Mesendoderm (in vitro differentiated cells): Measurements from ENCODE around the gene MC1R.
"Not testable (repeated sequence)": the region's sequence is repeated elsewhere in the genome, so short reads cannot be mapped to it uniquely, and the experiment has no call there.

Experiments
- DNase-seq: peaks from one replicate; pipeline ENCODE4 v3.0.0; 2013
- H2AK5ac ChIP-seq: 2 replicates; pipeline ENCODE4 v1.6.1; 2013; ENCODE audit warnings: low read length, inconsistent platforms
- H2BK120ac ChIP-seq: 2 replicates; pipeline ENCODE4 v1.6.1; 2013; ENCODE audit warnings: low read depth, mild to moderate bottlenecking, low read length, moderate library complexity, mixed read lengths
- H2BK15ac ChIP-seq: replicated peaks from 2 replicates; pipeline ENCODE4 v1.6.1; 2013; ENCODE audit warnings: low read depth, mild to moderate bottlenecking, moderate library complexity
- H2BK5ac ChIP-seq: 2 replicates; pipeline ENCODE4 v1.6.1; 2013; ENCODE audit warnings: low read length, inconsistent platforms
- H3K18ac ChIP-seq: 2 replicates; pipeline ENCODE4 v1.6.1; 2013; ENCODE audit warnings: mild to moderate bottlenecking, low read length, mixed read lengths
- H3K23ac ChIP-seq: one replicate; pipeline ENCODE4 v1.6.1; 2013; ENCODE audit warnings: low read length
- H3K27ac ChIP-seq: 2 replicates; pipeline ENCODE4 v1.5.1; 2013; ENCODE audit warnings: low read depth, mild to moderate bottlenecking, inconsistent platforms, low read length, moderate library complexity
- H3K27me3 ChIP-seq: 2 replicates; pipeline ENCODE4 v1.6.1; 2013; ENCODE audit warnings: low read length, control low read depth, mild to moderate bottlenecking, inconsistent platforms; ENCODE audit not compliant: insufficient read depth, poor library complexity
- H3K36me3 ChIP-seq: 2 replicates; pipeline ENCODE4 v1.6.1; 2013; ENCODE audit warnings: low read length, inconsistent platforms; ENCODE audit not compliant: control insufficient read depth, insufficient read depth
- H3K4ac ChIP-seq: one replicate; pipeline ENCODE4 v1.6.1; 2013; ENCODE audit warnings: low read depth, mild to moderate bottlenecking, low read length, moderate library complexity
- H3K4me1 ChIP-seq: 2 replicates; pipeline ENCODE4 v1.6.1; 2013; ENCODE audit warnings: low read depth, low read length, inconsistent platforms; ENCODE audit not compliant: control insufficient read depth
- H3K4me2 ChIP-seq: 2 replicates; pipeline ENCODE4 v1.6.1; 2013; ENCODE audit warnings: low read length
- H3K4me3 ChIP-seq: 2 replicates; pipeline ENCODE4 v1.5.1; 2013; ENCODE audit warnings: mild to moderate bottlenecking, low read length
- H3K56ac ChIP-seq: one replicate; pipeline ENCODE4 v1.6.1; 2013; ENCODE audit warnings: low read length
- H3K79me1 ChIP-seq: 2 replicates; pipeline ENCODE4 v1.6.1; 2013; ENCODE audit warnings: low read length, inconsistent platforms
- H3K79me2 ChIP-seq: 2 replicates; pipeline ENCODE4 v1.6.1; 2013; ENCODE audit warnings: mild to moderate bottlenecking, low read length; ENCODE audit not compliant: control insufficient read depth, insufficient read depth
- H3K9ac ChIP-seq: 2 replicates; pipeline ENCODE4 v1.6.1; 2013; ENCODE audit warnings: low read length, inconsistent platforms
- H4K5ac ChIP-seq: one replicate; pipeline ENCODE4 v1.6.1; 2013; ENCODE audit warnings: low read length
- H4K8ac ChIP-seq: one replicate; pipeline ENCODE4 v1.6.1; 2013; ENCODE audit warnings: low read depth, mild to moderate bottlenecking, control low read depth, low read length, moderate library complexity
- WGBS: extraction: QIAGEN DNeasy Blood & Tissue Kit; methylation state at CpG from one replicate; pipeline ENCODE4 v1.1.7; 2013; ENCODE audit warnings: low lambda C conversion rate, missing lambda C conversion rate; ENCODE audit not compliant: insufficient coverage; ENCODE audit errors: extremely low coverage; 5-methylcytosine and 5-hydroxymethylcytosine counted together

MC1R gene

DNA sequence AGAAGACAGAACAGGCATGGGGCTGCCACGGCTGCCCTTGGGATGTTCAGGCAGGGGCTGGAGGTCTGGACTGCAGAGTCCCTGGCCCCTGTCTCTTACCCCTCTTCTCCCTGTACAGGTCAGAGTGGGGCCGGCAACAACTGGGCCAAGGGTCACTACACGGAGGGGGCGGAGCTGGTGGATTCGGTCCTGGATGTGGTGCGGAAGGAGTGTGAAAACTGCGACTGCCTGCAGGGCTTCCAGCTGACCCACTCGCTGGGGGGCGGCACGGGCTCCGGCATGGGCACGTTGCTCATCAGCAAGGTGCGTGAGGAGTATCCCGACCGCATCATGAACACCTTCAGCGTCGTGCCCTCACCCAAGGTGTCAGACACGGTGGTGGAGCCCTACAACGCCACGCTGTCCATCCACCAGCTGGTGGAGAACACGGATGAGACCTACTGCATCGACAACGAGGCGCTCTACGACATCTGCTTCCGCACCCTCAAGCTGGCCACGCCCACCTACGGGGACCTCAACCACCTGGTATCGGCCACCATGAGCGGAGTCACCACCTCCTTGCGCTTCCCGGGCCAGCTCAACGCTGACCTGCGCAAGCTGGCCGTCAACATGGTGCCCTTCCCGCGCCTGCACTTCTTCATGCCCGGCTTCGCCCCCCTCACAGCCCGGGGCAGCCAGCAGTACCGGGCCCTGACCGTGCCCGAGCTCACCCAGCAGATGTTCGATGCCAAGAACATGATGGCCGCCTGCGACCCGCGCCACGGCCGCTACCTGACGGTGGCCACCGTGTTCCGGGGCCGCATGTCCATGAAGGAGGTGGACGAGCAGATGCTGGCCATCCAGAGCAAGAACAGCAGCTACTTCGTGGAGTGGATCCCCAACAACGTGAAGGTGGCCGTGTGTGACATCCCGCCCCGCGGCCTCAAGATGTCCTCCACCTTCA, 16.2 kb downstream of the MC1R start:
- Histone ChIP-seq H2AK5ac (no peak overlapping the region), H3K18ac (no peak overlapping the region), H3K4ac (no peak overlapping the region), H4K5ac (no peak overlapping the region), H3K4me1 (no peaks in the 10 kb centered on the region), H3K4me3 (no peak overlapping the region), H3K56ac (no peak overlapping the region), H2BK120ac (no peak overlapping the region), H2BK5ac (no peak overlapping the region), H3K27me3 (no peaks in the 10 kb centered on the region), H3K23ac (no peak overlapping the region), H3K79me1 (no peaks in the 10 kb centered on the region), H2BK15ac (no peak overlapping the region), H3K79me2 (no peaks in the 10 kb centered on the region), H3K4me2 (no peak overlapping the region), H3K36me3 (peaks cover 9% of the 10 kb centered on the region), H3K27ac (no peak overlapping the region), H3K9ac (no peak overlapping the region), H4K8ac (no peak overlapping the region)
- no peak for DNase-seq
- WGBS, result no CpG with 5 or more reads among the region's 61 CpGs

DNA sequence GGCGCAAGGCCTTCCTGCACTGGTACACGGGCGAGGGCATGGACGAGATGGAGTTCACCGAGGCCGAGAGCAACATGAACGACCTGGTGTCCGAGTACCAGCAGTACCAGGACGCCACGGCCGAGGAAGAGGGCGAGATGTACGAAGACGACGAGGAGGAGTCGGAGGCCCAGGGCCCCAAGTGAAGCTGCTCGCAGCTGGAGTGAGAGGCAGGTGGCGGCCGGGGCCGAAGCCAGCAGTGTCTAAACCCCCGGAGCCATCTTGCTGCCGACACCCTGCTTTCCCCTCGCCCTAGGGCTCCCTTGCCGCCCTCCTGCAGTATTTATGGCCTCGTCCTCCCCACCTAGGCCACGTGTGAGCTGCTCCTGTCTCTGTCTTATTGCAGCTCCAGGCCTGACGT, 17.0 kb downstream of the MC1R start:
- not testable (repeated sequence) for DNase-seq, H2BK15ac ChIP-seq, H3K36me3 ChIP-seq, H3K4ac ChIP-seq, H3K79me1 ChIP-seq, H3K4me1 ChIP-seq, H3K56ac ChIP-seq, H3K4me2 ChIP-seq, H3K23ac ChIP-seq, H3K79me2 ChIP-seq, H3K9ac ChIP-seq, H2BK5ac ChIP-seq, H2BK120ac ChIP-seq, H4K8ac ChIP-seq, H2AK5ac ChIP-seq, H3K4me3 ChIP-seq, H3K27ac ChIP-seq, H3K18ac ChIP-seq, H3K27me3 ChIP-seq, H4K5ac ChIP-seq
- no CpG with 5 or more reads among the region's 27 CpGs for WGBS

DNA sequence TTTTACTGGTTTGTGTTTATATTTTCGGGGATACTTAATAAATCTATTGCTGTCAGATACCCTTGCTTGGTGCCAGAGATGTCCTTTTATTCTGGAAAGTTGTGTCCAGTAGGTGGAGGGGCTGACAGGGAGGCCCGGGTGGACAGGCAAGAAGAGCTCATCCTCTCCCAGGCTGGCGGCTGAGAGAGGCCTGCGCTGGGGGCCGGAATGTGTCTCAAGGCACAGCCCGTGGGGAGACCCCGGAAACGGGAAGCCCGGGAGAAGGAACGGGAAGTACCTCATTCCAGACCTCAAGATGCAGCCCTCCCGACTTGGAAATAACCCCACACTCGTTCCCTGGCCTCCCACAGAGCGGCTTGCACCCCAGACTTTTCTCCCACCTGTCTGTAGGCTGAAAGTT, 17.4 kb downstream of the MC1R start:
- no peaks in the 10 kb centered on the region for H3K27me3 ChIP-seq
- no peak overlapping the region for H2BK15ac ChIP-seq
- no peak overlapping the region for H3K9ac ChIP-seq
- no peak for DNase-seq
- no peak overlapping the region for H3K27ac ChIP-seq
- H2BK5ac ChIP-seq, result no peak overlapping the region
- H3K79me2 ChIP-seq, result no peaks in the 10 kb centered on the region
- H4K5ac ChIP-seq, result no peak overlapping the region
- no peak overlapping the region for H3K56ac ChIP-seq
- no peak overlapping the region for H3K23ac ChIP-seq
- no peak overlapping the region for H4K8ac ChIP-seq
- H3K4ac ChIP-seq, result no peak overlapping the region
- no peak overlapping the region for H2BK120ac ChIP-seq
- no peaks in the 10 kb centered on the region for H3K79me1 ChIP-seq
- no peak overlapping the region for H2AK5ac ChIP-seq
- no peak overlapping the region for H3K4me3 ChIP-seq
- peaks cover 9% of the 10 kb centered on the region for H3K36me3 ChIP-seq
- WGBS, result no CpG with 5 or more reads among the region's 13 CpGs
- H3K4me1 ChIP-seq, result no peaks in the 10 kb centered on the region
- H3K4me2 ChIP-seq, result no peak overlapping the region
- no peak overlapping the region for H3K18ac ChIP-seq

DNA sequence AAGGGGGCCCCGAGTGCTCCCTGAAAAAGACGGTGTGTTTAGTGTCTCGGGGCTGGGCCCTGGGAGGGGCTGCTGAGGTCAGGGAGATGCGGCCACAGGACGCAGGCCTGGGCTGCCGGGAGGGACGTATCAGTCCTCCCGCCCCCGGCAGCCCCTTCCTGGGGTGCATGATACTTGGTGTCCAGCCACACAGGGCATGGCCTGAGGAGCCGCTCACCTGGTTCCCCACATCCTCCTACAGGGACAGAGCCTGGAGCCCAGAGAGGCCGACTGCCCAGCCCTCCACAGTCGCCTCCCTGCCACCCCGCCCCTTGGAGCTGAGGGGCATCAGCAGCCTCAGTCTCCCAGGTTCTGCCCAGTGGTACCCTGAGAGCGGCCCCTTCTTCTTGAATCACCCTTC, 17.8 kb downstream of the MC1R start:
- Histone ChIP-seq H2AK5ac (no peak overlapping the region), H3K27me3 (no peaks in the 10 kb centered on the region), H4K8ac (no peak overlapping the region), H3K56ac (no peak overlapping the region), H3K79me1 (no peaks in the 10 kb centered on the region), H3K18ac (no peak overlapping the region), H3K4me2 (no peak overlapping the region), H2BK120ac (no peak overlapping the region), H3K79me2 (no peaks in the 10 kb centered on the region), H3K4me1 (no peaks in the 10 kb centered on the region), H3K36me3 (peaks cover 9% of the 10 kb centered on the region), H3K9ac (no peak overlapping the region), H3K23ac (no peak overlapping the region), H2BK15ac (no peak overlapping the region), H3K4ac (no peak overlapping the region), H4K5ac (no peak overlapping the region), H2BK5ac (no peak overlapping the region), H3K4me3 (no peak overlapping the region), H3K27ac (no peak overlapping the region)
- DNase-seq, result no peak
- no CpG with 5 or more reads among the region's 14 CpGs for WGBS

DNA sequence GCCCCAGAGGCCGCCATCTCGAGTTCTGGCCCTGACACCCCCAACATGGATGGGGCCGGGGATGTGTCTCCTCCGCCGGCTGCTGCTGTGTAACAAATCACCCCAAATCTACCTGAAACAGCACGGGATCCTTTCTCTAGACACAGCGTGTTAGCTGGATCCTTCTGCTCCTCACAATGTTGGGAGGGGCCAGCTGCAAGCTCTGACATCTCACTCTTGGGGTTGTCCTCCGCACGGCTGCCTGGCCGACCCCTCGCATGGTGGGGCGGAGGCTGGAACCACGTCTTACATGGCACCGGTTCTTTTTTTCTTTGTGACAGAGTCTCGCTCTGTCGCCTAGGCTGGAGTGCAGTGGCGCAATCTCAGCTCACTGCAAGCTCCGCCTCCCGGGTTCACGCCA, 18.3 kb downstream of the MC1R start:
- H3K27me3 ChIP-seq, result no peaks in the 10 kb centered on the region
- no peak overlapping the region for H4K8ac ChIP-seq
- H2BK5ac ChIP-seq, result no peak overlapping the region
- H3K36me3 ChIP-seq, result peaks cover 7% of the 10 kb centered on the region
- H3K23ac ChIP-seq, result no peak overlapping the region
- no peak overlapping the region for H3K4ac ChIP-seq
- H3K4me2 ChIP-seq, result no peak overlapping the region
- H3K27ac ChIP-seq, result no peak overlapping the region
- H2BK15ac ChIP-seq, result no peak overlapping the region
- no peaks in the 10 kb centered on the region for H3K4me1 ChIP-seq
- no peak overlapping the region for H3K4me3 ChIP-seq
- WGBS, result no CpG with 5 or more reads among the region's 20 CpGs
- no peak for DNase-seq
- no peaks in the 10 kb centered on the region for H3K79me2 ChIP-seq
- H2BK120ac ChIP-seq, result no peak overlapping the region
- no peak overlapping the region for H3K56ac ChIP-seq
- no peaks in the 10 kb centered on the region for H3K79me1 ChIP-seq
- H3K9ac ChIP-seq, result no peak overlapping the region
- no peak overlapping the region for H3K18ac ChIP-seq
- H4K5ac ChIP-seq, result no peak overlapping the region
- H2AK5ac ChIP-seq, result no peak overlapping the region
